GM12865 (cell line): ENCODE measurements around the gene IFT57.
A peak's percentile ranks its signal among the peaks of the same experiment; 100 is the strongest.

ENCODE experiments used
- DNase-seq: peaks from one replicate; pipeline ENCODE4 v3.0.0; 2010; ENCODE audit warnings: low read depth
- H3K4me3 ChIP-seq: 2 replicates; pipeline ENCODE4 v1.5.1; 2011; ENCODE audit warnings: mild to moderate bottlenecking, low read depth, low read length, control low read depth
- CTCF ChIP-seq: IDR thresholded peaks from 2 replicates; pipeline ENCODE4 v1.5.1; 2011; ENCODE audit warnings: low read length, control low read depth, low read depth, inconsistent platforms; ENCODE audit not compliant: insufficient read depth; ENCODE audit errors: missing control alignments

The IFT57 gene

GRCh38 chr3:108221393-108221792 is 831 bp downstream of the IFT57 start:
- peak overlapping the region; percentile 66 for H3K4me3 ChIP-seq
- TF ChIP-seq CTCF = no peak
- DNase-seq = no peak

- peak overlapping the region; percentile 2; the same call in 1 of the 2 replicates for H3K4me3 ChIP-seq
- TF ChIP-seq CTCF = no peak
- peak; percentile 52 for DNase-seq
Measured at GRCh38 chr3:108219336-108219735, 2.9 kb downstream of the IFT57 start.

- no peak for TF ChIP-seq CTCF
- no peak for DNase-seq
- H3K4me3 ChIP-seq = no peak overlapping the region
Measured at GRCh38 chr3:108218811-108219210, 3.4 kb downstream of the IFT57 start.

- no peak overlapping the region for H3K4me3 ChIP-seq
- TF ChIP-seq CTCF = no peak
- no peak for DNase-seq
Measured at GRCh38 chr3:108215871-108216270, 6.4 kb downstream of the IFT57 start.

- DNase-seq = peak; percentile 29
- no peak overlapping the region for H3K4me3 ChIP-seq
- TF ChIP-seq CTCF = no peak
Measured at GRCh38 chr3:108209579-108209978, 12.6 kb downstream of the IFT57 start.

GRCh38 chr3:108208831-108209230 is 13.4 kb downstream of the IFT57 start:
- H3K4me3 ChIP-seq = no peak overlapping the region
- no peak for TF ChIP-seq CTCF
- DNase-seq = peak; percentile 69

- no peak for DNase-seq
- TF ChIP-seq CTCF = no peak
- H3K4me3 ChIP-seq = no peak overlapping the region
Measured at GRCh38 chr3:108202834-108203233, 19.4 kb downstream of the IFT57 start.
